CD14-positive monocyte (primary cell): ENCODE results near the gene PSMB1. TPM values are rescaled to one million over a fixed set of nuclear protein-coding genes. Genes with fewer than 3 reads are reported as not detected.

Experiments
- DNase-seq, 3 donors: peaks; one replicate each; pipeline ENCODE4 v3.0.0-alpha.2; 2011 to 2022
- H2AFZ ChIP-seq: 2 replicates; pipeline ENCODE4 v1.6.0; 2012; ENCODE audit warnings: mild to moderate bottlenecking, low read depth, low read length, inconsistent platforms; ENCODE audit not compliant: insufficient read depth, poor library complexity, severe bottlenecking
- H3K27ac ChIP-seq, 2 donors: 1 replicate in 1 of 2; 2 replicates in 1 of 2; pipeline ENCODE4 v1.5.1; 2012 to 2013; ENCODE audit warnings: low read length in 2 of 2, control low read depth in 1 of 2, inconsistent platforms in 1 of 2, low read depth in 1 of 2, mild to moderate bottlenecking in 1 of 2
- H3K27me3 ChIP-seq, 2 donors: one replicate each; pipeline versions ENCODE4 v1.6.0 to v1.6.1; 2011 to 2013; ENCODE audit warnings: low read length in 2 of 2; ENCODE audit not compliant: control insufficient read depth in 2 of 2, insufficient read depth in 2 of 2
- H3K36me3 ChIP-seq, 2 donors: replicated peaks in 1 of 2; 1 replicate in 1 of 2; 2 replicates in 1 of 2; pipeline versions ENCODE4 v1.5.1 to v1.6.1; 2012 to 2013; ENCODE audit warnings: low read length in 2 of 2, control low read depth in 1 of 2, inconsistent platforms in 1 of 2, mild to moderate bottlenecking in 1 of 2; ENCODE audit not compliant: insufficient read depth in 2 of 2, control insufficient read depth in 1 of 2
- H3K4me1 ChIP-seq, 2 donors: 1 replicate in 1 of 2; 2 replicates in 1 of 2; pipeline versions ENCODE4 v1.5.1 to v1.6.1; 2012 to 2013; ENCODE audit warnings: low read length in 2 of 2, control low read depth in 1 of 2, inconsistent platforms in 1 of 2, mild to moderate bottlenecking in 1 of 2, moderate library complexity in 1 of 2; ENCODE audit not compliant: insufficient read depth in 2 of 2, control insufficient read depth in 1 of 2
- H3K4me2 ChIP-seq: replicated peaks from 2 replicates; pipeline ENCODE3; 2012; ENCODE audit warnings: low read length, moderate library complexity, mild to moderate bottlenecking; ENCODE audit not compliant: poor library complexity, severe bottlenecking; ENCODE audit errors: extremely low read depth
- H3K4me3 ChIP-seq, 3 experiments: fragments of 200-600 bp in 1 of 3; sonication (generic) in 1 of 3; replicated peaks in 1 of 3; 1 replicate in 2 of 3; 2 replicates in 1 of 3; pipeline ENCODE4 v1.5.1; 2011 to 2013; ENCODE audit warnings: low read length in 3 of 3, mild to moderate bottlenecking in 3 of 3, control low read depth in 2 of 3, low read depth in 2 of 3, inconsistent platforms in 1 of 3, moderate library complexity in 1 of 3
- H3K79me2 ChIP-seq: 2 replicates; pipeline ENCODE4 v1.6.0; 2012; ENCODE audit warnings: mild to moderate bottlenecking, control low read depth, inconsistent platforms, low read length, moderate library complexity; ENCODE audit not compliant: insufficient read depth
- H3K9ac ChIP-seq: 2 replicates; pipeline ENCODE4 v1.6.0; 2017; ENCODE audit warnings: low read length, mild to moderate bottlenecking; ENCODE audit not compliant: insufficient read depth, poor library complexity, severe bottlenecking
- H3K9me3 ChIP-seq, 2 donors: replicated peaks in 1 of 2; 1 replicate in 1 of 2; 2 replicates in 1 of 2; pipeline versions ENCODE4 v1.5.1 to v1.6.1; 2012 to 2013; ENCODE audit warnings: low read length in 2 of 2, control low read depth in 1 of 2; ENCODE audit not compliant: control insufficient read depth in 1 of 2, insufficient read depth in 1 of 2
- H4K20me1 ChIP-seq: 2 replicates; pipeline ENCODE4 v1.6.0; 2012; ENCODE audit warnings: mild to moderate bottlenecking, low read length, control low read depth, moderate library complexity; ENCODE audit not compliant: insufficient read depth
- H3K27ac Mint-ChIP-seq, 7 donors: one replicate each; pipeline ENCODE4 v1.8.0; 2020; ENCODE audit warnings: mild to moderate bottlenecking in 7 of 7, mixed read lengths in 7 of 7, moderate library complexity in 6 of 7, inconsistent platforms in 2 of 7
- H3K27me3 Mint-ChIP-seq, 3 donors: one replicate each; pipeline ENCODE4 v1.8.0; 2021 to 2022; ENCODE audit warnings: low read depth in 3 of 3, mild to moderate bottlenecking in 3 of 3, mixed read lengths in 3 of 3, moderate library complexity in 3 of 3, inconsistent platforms in 1 of 3
- H3K36me3 Mint-ChIP-seq, 2 donors: one replicate each; pipeline ENCODE4 v1.8.0; 2020; ENCODE audit warnings: mixed read lengths in 2 of 2, inconsistent platforms in 1 of 2, mild to moderate bottlenecking in 1 of 2
- H3K4me1 Mint-ChIP-seq: one replicate; pipeline ENCODE4 v1.8.0; 2020; ENCODE audit warnings: mild to moderate bottlenecking, mixed read lengths
- H3K4me3 Mint-ChIP-seq, 2 donors: one replicate each; pipeline ENCODE4 v1.8.0; 2020; ENCODE audit warnings: mild to moderate bottlenecking in 2 of 2, mixed read lengths in 2 of 2, moderate library complexity in 1 of 2
- H3K9me3 Mint-ChIP-seq, 7 donors: one replicate each; pipeline ENCODE4 v1.8.0; 2020 to 2022; ENCODE audit warnings: mixed read lengths in 7 of 7, mild to moderate bottlenecking in 6 of 7, moderate library complexity in 6 of 7, inconsistent platforms in 2 of 7
- CTCF ChIP-seq: fragments of 200-600 bp; IDR thresholded peaks from one replicate; pipeline ENCODE4 v1.8.0; 2022; ENCODE audit warnings: antibody characterized with exemption, mild to moderate bottlenecking
- WGBS: methylation state at CpG from one replicate; pipeline ENCODE4 v1.1.5; 2013; ENCODE audit warnings: missing lambda C conversion rate; ENCODE audit not compliant: insufficient coverage; 5-methylcytosine and 5-hydroxymethylcytosine counted together
- intact Hi-C, 2 donors: fragments of 100-400 bp; cut with micrococcal nuclease; formaldehyde crosslinking; loops; one replicate each; pipeline versions ENCODE4 v1.15.0 to v1.15.1; 2023
- polyA plus RNA-seq, 3 donors: library from polyadenylated mRNA; depleted of rRNA in 1 of 3; unstranded in 2 of 3; stranded (reverse) in 1 of 3; fragments of 300-500 nt in 2 of 3; fragments of >200 nt in 1 of 3; fragmentation: Illumina TruSeq in 2 of 3; gene quantifications; 1 replicate in 2 of 3; 2 replicates in 1 of 3; pipeline ENCODE4 v1.2.3, GENCODE V29; 2012 to 2021

PSMB1 gene
- polyA plus RNA-seq, 3 donors = 172 to 647 (median 558) TPM

- no peaks in the 10 kb centered on the region for H3K4me1 Mint-ChIP-seq
- H4K20me1 ChIP-seq = no peaks in the 10 kb centered on the region
- DNase-seq = no peak
- H3K4me1 ChIP-seq = no peaks in the 10 kb centered on the region
- no peaks in the 10 kb centered on the region for H3K27me3 ChIP-seq
- no peak for TF ChIP-seq CTCF
- H3K9ac ChIP-seq = no peak overlapping the region
- H3K4me3 ChIP-seq = no peak overlapping the region
- no peak overlapping the region for H3K27ac ChIP-seq
- WGBS = 100% methylated on average over 2 of the region's 7 CpGs
- H3K9me3 Mint-ChIP-seq = no peaks in the 10 kb centered on the region
- peaks cover 0 to 2% (median 0%) of the 10 kb centered on the region in 3 donors for H3K27me3 Mint-ChIP-seq
- H3K9me3 ChIP-seq = no peaks in the 10 kb centered on the region
- no peak overlapping the region for H3K4me2 ChIP-seq
- H2AFZ ChIP-seq = no peak overlapping the region
- no peaks in the 10 kb centered on the region for H3K79me2 ChIP-seq
- intact Hi-C loops = loop anchor here (5.0 to 10.0 kb wide), 4 partner anchors 693 to 1631 kb away; no protein-coding TSS in a partner anchor
- no peaks in the 10 kb centered on the region for H3K36me3 Mint-ChIP-seq
- H3K4me3 Mint-ChIP-seq = no peak overlapping the region
- no peaks in the 10 kb centered on the region for H3K36me3 ChIP-seq
- H3K27ac Mint-ChIP-seq = no peak overlapping the region
Observed at GRCh38 chr6:170525795-170526194, 27.3 kb downstream of the PSMB1 start.

- Histone ChIP-seq H3K4me2 (no peak overlapping the region), H3K79me2 (no peaks in the 10 kb centered on the region), H3K9me3 (no peaks in the 10 kb centered on the region), H4K20me1 (no peaks in the 10 kb centered on the region), H3K36me3 (no peaks in the 10 kb centered on the region), H3K4me1 (no peaks in the 10 kb centered on the region), H3K27ac (no peak overlapping the region), H3K27me3 (no peaks in the 10 kb centered on the region), H3K4me3 (no peak overlapping the region), H3K9ac (no peak overlapping the region), H2AFZ (no peak overlapping the region)
- peaks cover 2 to 12% (median 5%) of the 10 kb centered on the region in 3 donors for H3K27me3 Mint-ChIP-seq
- H3K4me1 Mint-ChIP-seq = no peaks in the 10 kb centered on the region
- intact Hi-C loops = loop anchor here in 1 of 2 donors (10.0 kb wide), 2 partner anchors 1569 to 1629 kb away; no protein-coding TSS in a partner anchor
- H3K36me3 Mint-ChIP-seq = no peaks in the 10 kb centered on the region
- no peaks in the 10 kb centered on the region for H3K9me3 Mint-ChIP-seq
- TF ChIP-seq CTCF = no peak
- no peak overlapping the region for H3K27ac Mint-ChIP-seq
- DNase-seq = no peak
- 85% methylated on average over 4 of the region's 5 CpGs for WGBS
- no peak overlapping the region for H3K4me3 Mint-ChIP-seq
Observed at GRCh38 chr6:170524172-170524502, 29.0 kb downstream of the PSMB1 start.
